MM.1S (cell line): Measurements from ENCODE around the gene ZNHIT6.

Experiments
- EZH2phosphoT487 ChIP-seq: fragments of 300-600 bp; sonication (generic); IDR thresholded peaks from 2 replicates; pipeline ENCODE4 v1.6.1; 2018; ENCODE audit warnings: antibody characterized with exemption, low read length
- TF ChIP-seq, protein P1 (sequence below): fragments of 300-600 bp; sonication (generic); IDR thresholded peaks from 2 replicates; pipeline ENCODE4 v1.5.1; 2016; ENCODE audit warnings: antibody characterized with exemption, low read length, mixed read lengths

DNA sequence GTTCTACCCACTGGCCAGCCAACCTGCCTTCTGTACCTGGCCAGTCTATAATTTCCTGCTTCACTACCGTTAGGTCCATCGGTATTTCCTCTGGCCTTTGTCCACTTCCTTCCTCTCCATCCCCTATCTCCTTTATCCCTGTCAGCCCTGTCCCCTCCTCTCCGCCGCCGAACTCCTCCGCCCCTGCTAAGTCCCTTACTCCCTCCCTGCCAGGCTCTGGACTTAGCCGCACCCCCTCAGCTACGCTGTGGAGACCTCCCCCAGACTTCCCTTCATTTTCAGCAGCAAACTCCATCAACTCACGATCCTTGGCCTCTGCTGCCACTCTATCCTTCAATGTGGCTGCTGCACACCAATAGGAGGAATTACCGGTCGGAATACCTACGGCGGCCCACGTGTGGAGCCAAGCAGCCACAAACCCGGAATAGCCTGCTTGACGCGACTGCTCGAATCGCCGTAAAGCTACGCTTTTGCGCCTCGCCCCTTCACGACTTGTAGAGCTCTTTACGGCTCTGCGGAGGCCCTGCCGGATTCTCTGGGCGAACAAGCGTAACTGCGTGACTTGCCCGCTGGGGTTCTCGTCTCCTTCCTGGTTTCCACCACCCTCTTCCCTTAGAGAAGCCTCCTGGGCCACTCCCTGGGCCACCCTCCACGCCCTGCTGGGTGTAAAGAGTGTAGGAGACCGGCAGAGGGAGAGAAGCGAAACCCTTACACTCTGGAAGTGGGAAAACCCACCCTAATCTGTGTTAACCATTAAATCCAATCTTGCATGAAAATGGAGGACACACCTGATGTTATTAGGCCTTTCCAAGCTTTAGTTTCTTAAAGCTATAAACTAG, at the start of gene ZNHIT6:
- TF ChIP-seq EZH2phosphoT487, result no peak
- TF ChIP-seq, protein P1, sequence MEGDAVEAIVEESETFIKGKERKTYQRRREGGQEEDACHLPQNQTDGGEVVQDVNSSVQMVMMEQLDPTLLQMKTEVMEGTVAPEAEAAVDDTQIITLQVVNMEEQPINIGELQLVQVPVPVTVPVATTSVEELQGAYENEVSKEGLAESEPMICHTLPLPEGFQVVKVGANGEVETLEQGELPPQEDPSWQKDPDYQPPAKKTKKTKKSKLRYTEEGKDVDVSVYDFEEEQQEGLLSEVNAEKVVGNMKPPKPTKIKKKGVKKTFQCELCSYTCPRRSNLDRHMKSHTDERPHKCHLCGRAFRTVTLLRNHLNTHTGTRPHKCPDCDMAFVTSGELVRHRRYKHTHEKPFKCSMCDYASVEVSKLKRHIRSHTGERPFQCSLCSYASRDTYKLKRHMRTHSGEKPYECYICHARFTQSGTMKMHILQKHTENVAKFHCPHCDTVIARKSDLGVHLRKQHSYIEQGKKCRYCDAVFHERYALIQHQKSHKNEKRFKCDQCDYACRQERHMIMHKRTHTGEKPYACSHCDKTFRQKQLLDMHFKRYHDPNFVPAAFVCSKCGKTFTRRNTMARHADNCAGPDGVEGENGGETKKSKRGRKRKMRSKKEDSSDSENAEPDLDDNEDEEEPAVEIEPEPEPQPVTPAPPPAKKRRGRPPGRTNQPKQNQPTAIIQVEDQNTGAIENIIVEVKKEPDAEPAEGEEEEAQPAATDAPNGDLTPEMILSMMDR, result peak; percentile 45
